Activated CD8-positive, alpha-beta memory T cell treated with anti-CD3 and anti-CD28 coated beads, Interleukin-2, amount 50 U/mL, for 24 hours (primary cell): ENCODE data around the gene PARG.
"Not testable (repeated sequence)": the region's sequence is repeated elsewhere in the genome, so short reads cannot be mapped to it uniquely, and the experiment has no call there.

Experiments used
- DNase-seq: peaks from one replicate; pipeline ENCODE4 v3.0.0-alpha.2; 2020; ENCODE audit errors: extremely low read depth

Gene PARG

GRCh38 chr10:49941447-49942338 is at the start of gene PARG, which contains the start of gene TIMM23B:
Gene PARG, minus strand, starts transcription at chr10:49942027. Its CDS starts 302 bp downstream, at chr10:49941725.
Gene TIMM23B, plus strand, starts transcription at chr10:49942053. Its CDS starts 142 bp downstream, at chr10:49942195.
- peak; percentile 51 for DNase-seq

GRCh38 chr10:49988376-49988775 is 46.5 kb upstream of the PARG start, which contains the start of gene AGAP6:
Gene AGAP6, plus strand, starts transcription at chr10:49988406. Its CDS starts 310 bp downstream, at chr10:49988716.
- DNase-seq = not testable (repeated sequence)

GRCh38 chr10:49987207-49987606 is 45.4 kb upstream of the PARG start:
- not testable (repeated sequence) for DNase-seq

- not testable (repeated sequence) for DNase-seq
Measured at GRCh38 chr10:49977756-49978155, 35.9 kb upstream of the PARG start.

GRCh38 chr10:49972094-49972493 is 30.3 kb upstream of the PARG start:
- not testable (repeated sequence) for DNase-seq

GRCh38 chr10:49971466-49971865 is 29.6 kb upstream of the PARG start:
- DNase-seq = not testable (repeated sequence)

- not testable (repeated sequence) for DNase-seq
Measured at GRCh38 chr10:49970331-49970857, 28.6 kb upstream of the PARG start.

GRCh38 chr10:49953122-49953521 is 11.3 kb upstream of the PARG start:
- not testable (repeated sequence) for DNase-seq

- not testable (repeated sequence) for DNase-seq
Measured at GRCh38 chr10:49952006-49952405, 10.2 kb upstream of the PARG start.

GRCh38 chr10:49948737-49949136 is 6.9 kb upstream of the PARG start:
- not testable (repeated sequence) for DNase-seq

GRCh38 chr10:49948142-49948541 is 6.3 kb upstream of the PARG start:
- not testable (repeated sequence) for DNase-seq

- not testable (repeated sequence) for DNase-seq
Measured at GRCh38 chr10:49943607-49944006, 1.8 kb upstream of the PARG start.

- DNase-seq = not testable (repeated sequence)
Measured at GRCh38 chr10:49942339-49942705, 495 bp upstream of the PARG start.

GRCh38 chr10:49931959-49932728 is 9.7 kb downstream of the PARG start:
- DNase-seq = not testable (repeated sequence)

- DNase-seq = not testable (repeated sequence)
Measured at GRCh38 chr10:49931276-49931675, 10.6 kb downstream of the PARG start.

GRCh38 chr10:49923572-49923971 is 18.3 kb downstream of the PARG start:
- not testable (repeated sequence) for DNase-seq

- not testable (repeated sequence) for DNase-seq
Measured at GRCh38 chr10:49922041-49922440, 19.8 kb downstream of the PARG start.

- DNase-seq = not testable (repeated sequence)
Measured at GRCh38 chr10:49917927-49918326, 23.9 kb downstream of the PARG start.

GRCh38 chr10:49916451-49916850 is 25.4 kb downstream of the PARG start:
- not testable (repeated sequence) for DNase-seq

GRCh38 chr10:49910295-49910694 is 31.5 kb downstream of the PARG start:
- DNase-seq = not testable (repeated sequence)

GRCh38 chr10:49908290-49909080 is 33.3 kb downstream of the PARG start:
- not testable (repeated sequence) for DNase-seq
